CD1c-positive myeloid dendritic cell (primary cell): ENCODE measurements around the gene PPP2R3B.

Experiments
- DNase-seq: peaks from one replicate; pipeline ENCODE4 v3.0.0-alpha.2; 2016; ENCODE audit errors: extremely low spot score

PPP2R3B gene

GRCh38 chrX:370963-371745, 15.6 kb downstream of the PPP2R3B start:
- no peak for DNase-seq

GRCh38 chrX:370244-370962, 16.3 kb downstream of the PPP2R3B start:
- no peak for DNase-seq

GRCh38 chrX:369563-370101, 17.1 kb downstream of the PPP2R3B start:
- no peak for DNase-seq

GRCh38 chrX:368811-369562, 17.7 kb downstream of the PPP2R3B start:
- no peak for DNase-seq

GRCh38 chrX:367866-368265, 18.8 kb downstream of the PPP2R3B start:
- no peak for DNase-seq

- DNase-seq, result no peak
These were observed 19.4 kb downstream of the PPP2R3B start for GRCh38 chrX:367349-367748.

- DNase-seq, result no peak
These were observed 22.9 kb downstream of the PPP2R3B start for GRCh38 chrX:363621-364375.

- DNase-seq, result no peak
These were observed 23.6 kb downstream of the PPP2R3B start for GRCh38 chrX:362937-363620.

GRCh38 chrX:362351-362750, 24.4 kb downstream of the PPP2R3B start:
- DNase-seq, result no peak

- no peak for DNase-seq
These were observed 25.2 kb downstream of the PPP2R3B start for GRCh38 chrX:361231-362145.

GRCh38 chrX:360496-361150, 26.1 kb downstream of the PPP2R3B start:
- DNase-seq, result no peak

GRCh38 chrX:358651-359143, 28.0 kb downstream of the PPP2R3B start:
- DNase-seq, result no peak

GRCh38 chrX:357693-358471, 28.8 kb downstream of the PPP2R3B start:
- DNase-seq, result no peak

GRCh38 chrX:357035-357692, 29.5 kb downstream of the PPP2R3B start:
- no peak for DNase-seq

GRCh38 chrX:356385-357034, 30.2 kb downstream of the PPP2R3B start:
- no peak for DNase-seq

- no peak for DNase-seq
These were observed 31.2 kb downstream of the PPP2R3B start for GRCh38 chrX:355329-356050.
